Measurements from ENCODE around the gene FOXS1. TPM values are rescaled to one million over a fixed set of nuclear protein-coding genes. Genes with fewer than 3 reads are reported as not detected.
A peak's percentile ranks its signal among the peaks of the same experiment; 100 is the strongest.

FOXS1 gene
- under 1 TPM in 2 of 6 experiments, not detected in 4; 0.15 to 0.31 TPM for total RNA-seq
- long read RNA-seq = 0 reads

GRCh38 chr20:31845300-31845863 lies at the start of gene FOXS1:
TSS of gene FOXS1 (minus strand) at chr20:31845604. CDS start at chr20:31845542, 62 bp downstream.
- Histone ChIP-seq H3K4me3 (no peak within 1 kb of the TSS), H3K27ac (no peak within 1 kb of the TSS), H3K9me3 (no peaks in the 10 kb centered on the region), H3K36me3 (no peaks in the 10 kb centered on the region), H3K4me1 (no peaks in the 10 kb centered on the region), H3K27me3 (no peaks in the 10 kb centered on the region)
- intact Hi-C loops (cut with DNase I) = loop anchor here in 1 of 2 donors (10.0 kb wide), 1 partner anchor 249 kb away; no protein-coding TSS in a partner anchor
- WGBS (ENCODE audit: insufficient coverage, low coverage, low lambda C conversion rate, missing lambda C conversion rate) = 44% methylated on average over 3 of the region's 21 CpGs
- TF ChIP-seq CTCF (IDR thresholded peaks at IDR 0.05) = no peak
- no peak for TF ChIP-seq POLR2A (IDR thresholded peaks at IDR 0.05)
- ATAC-seq = peak in 2 of 4 donors; percentile 3 to 12
- DNase-seq = no peak

- no peaks in the 10 kb centered on the region for H3K27me3 ChIP-seq
- no peak overlapping the region for H3K27ac ChIP-seq
- intact Hi-C loops (cut with DNase I) = no loop called here
- 46% methylated on average over 6 of the region's 8 CpGs for WGBS (ENCODE audit: insufficient coverage, low coverage, low lambda C conversion rate, missing lambda C conversion rate)
- no peak overlapping the region for H3K4me3 ChIP-seq
- H3K9me3 ChIP-seq = no peaks in the 10 kb centered on the region
- TF ChIP-seq CTCF (IDR thresholded peaks at IDR 0.05) (no peak), POLR2A (IDR thresholded peaks at IDR 0.05) (no peak)
- DNase-seq (no peak), ATAC-seq (no peak)
- H3K4me1 ChIP-seq = no peaks in the 10 kb centered on the region
- H3K36me3 ChIP-seq = no peaks in the 10 kb centered on the region
These were observed 45.2 kb upstream of the FOXS1 start for GRCh38 chr20:31890646-31891045.

- H3K4me1 ChIP-seq = no peaks in the 10 kb centered on the region
- intact Hi-C loops (cut with DNase I) = no loop called here
- DNase-seq (no peak), ATAC-seq (no peak)
- H3K27me3 ChIP-seq = no peaks in the 10 kb centered on the region
- peaks cover 0 to 4% (median 0%) of the 10 kb centered on the region in 4 donors for H3K9me3 ChIP-seq
- no peaks in the 10 kb centered on the region for H3K36me3 ChIP-seq
- no peak for TF ChIP-seq POLR2A (IDR thresholded peaks at IDR 0.05)
- TF ChIP-seq CTCF (IDR thresholded peaks at IDR 0.05) = no peak
- no peak overlapping the region for H3K27ac ChIP-seq
- no peak overlapping the region for H3K4me3 ChIP-seq
These were observed 38.4 kb upstream of the FOXS1 start for GRCh38 chr20:31883829-31884228.

- DNase-seq (no peak), ATAC-seq (no peak)
- H3K4me1 ChIP-seq = no peaks in the 10 kb centered on the region
- TF ChIP-seq CTCF (IDR thresholded peaks at IDR 0.05) (no peak), POLR2A (IDR thresholded peaks at IDR 0.05) (no peak)
- WGBS (ENCODE audit: insufficient coverage, low coverage, low lambda C conversion rate, missing lambda C conversion rate) = 29% methylated on average over 5 of the region's 5 CpGs
- no peak overlapping the region for H3K4me3 ChIP-seq
- H3K27ac ChIP-seq = no peak overlapping the region
- peaks cover 0 to 4% (median 0%) of the 10 kb centered on the region in 4 donors for H3K9me3 ChIP-seq
- H3K36me3 ChIP-seq = no peaks in the 10 kb centered on the region
- intact Hi-C loops (cut with DNase I) = no loop called here
- H3K27me3 ChIP-seq = no peaks in the 10 kb centered on the region
These were observed 36.5 kb upstream of the FOXS1 start for GRCh38 chr20:31881945-31882344.

Measured in right lobe of liver (tissue), 6 donors.